ENCODE results near the gene ANKRD34A.

Gene ANKRD34A

GRCh38 chr1:145963265-145964019, 933 bp downstream of the ANKRD34A start:
- no peak overlapping the region for H3K23ac ChIP-seq (ENCODE audit: low read length in 2 of 2)

GRCh38 chr1:145962157-145963102, 1.9 kb downstream of the ANKRD34A start:
- peak overlapping the region in 1 of 2 experiments; percentile 61 for H3K14ac ChIP-seq (ENCODE audit: low read length in 2 of 2)
- no peaks in the 10 kb centered on the region for H3K27me3 ChIP-seq (ENCODE audit: control insufficient read depth in 1 of 2, insufficient read depth in 1 of 2, low read length in 2 of 2)
- H2AFZ ChIP-seq (ENCODE audit: low read depth, low read length) = peak overlapping the region; percentile 55
- H3K4ac ChIP-seq (ENCODE audit: low read depth in 1 of 2, low read length in 2 of 2) = peak overlapping the region in 1 of 2 experiments; percentile 70
- peak overlapping the region; percentile 41 for H4K91ac ChIP-seq (ENCODE audit: low read length)
- no peak overlapping the region for H2BK5ac ChIP-seq (ENCODE audit: low read depth, low read length, poor library complexity, severe bottlenecking)
- H4K8ac ChIP-seq (ENCODE audit: low read length) = peak overlapping the region; percentile 4
- peak overlapping the region; percentile 62 for H2BK15ac ChIP-seq (ENCODE audit: low read depth, poor library complexity, severe bottlenecking)
- peak overlapping the region; percentile 42 to 83 for H3K18ac ChIP-seq (ENCODE audit: low read depth in 1 of 2, low read length in 2 of 2)
- DNase-seq = peak; percentile 43
- H3K4me1 ChIP-seq (ENCODE audit: control insufficient read depth, insufficient read depth, low read depth, low read length) = peaks cover 26% of the 10 kb centered on the region
- H2BK120ac ChIP-seq (ENCODE audit: low read depth, low read length) = no peak overlapping the region
- H3K27ac ChIP-seq (ENCODE audit: low read length, poor library complexity, severe bottlenecking) = peak overlapping the region; percentile 53
- H3K79me1 ChIP-seq (replicated peaks; ENCODE audit: low read length, poor library complexity, severe bottlenecking) = peaks cover 14% of the 10 kb centered on the region
- 13% methylated on average over 13 of the region's 36 CpGs for WGBS
- peak overlapping the region; percentile 97 for H3K4me2 ChIP-seq (ENCODE audit: low read length, poor library complexity, severe bottlenecking)
- peaks cover 0 to 3% of the 10 kb centered on the region in 2 experiments for H3K36me3 ChIP-seq (ENCODE audit: control insufficient read depth in 1 of 2, insufficient read depth in 2 of 2, low read depth in 1 of 2, low read length in 2 of 2)
- H3K23ac ChIP-seq (ENCODE audit: low read length in 2 of 2) = peak overlapping the region in 1 of 2 experiments; percentile 10
- H2AK5ac ChIP-seq (ENCODE audit: low read length, severe bottlenecking) = peak overlapping the region; percentile 58
- H2BK12ac ChIP-seq (ENCODE audit: low read length in 2 of 2) = peak overlapping the region; percentile 29 to 94
- H3K9ac ChIP-seq (ENCODE audit: low read length) = peak overlapping the region; percentile 87
- peak overlapping the region; percentile 73 to 92 for H3K4me3 ChIP-seq (ENCODE audit: insufficient read depth in 1 of 2, low read depth in 1 of 2, low read length in 2 of 2)
- peaks cover 4% of the 10 kb centered on the region for H3K9me3 ChIP-seq (ENCODE audit: control insufficient read depth, low read length)

More at GRCh38 chr1:145963265-145964019, 933 bp downstream of the ANKRD34A start:
- Histone ChIP-seq H3K79me1 (replicated peaks; ENCODE audit: low read length, poor library complexity, severe bottlenecking) (peaks cover 17% of the 10 kb centered on the region), H3K4ac (ENCODE audit: low read depth in 1 of 2, low read length in 2 of 2) (peak overlapping the region; percentile 36 to 81), H3K14ac (ENCODE audit: low read length in 2 of 2) (no peak overlapping the region), H2BK120ac (ENCODE audit: low read depth, low read length) (peak overlapping the region; percentile 54), H3K9ac (ENCODE audit: low read length) (peak overlapping the region; percentile 87), H2BK12ac (ENCODE audit: low read length in 2 of 2) (no peak overlapping the region), H3K4me1 (ENCODE audit: control insufficient read depth, insufficient read depth, low read depth, low read length) (peaks cover 26% of the 10 kb centered on the region), H3K18ac (ENCODE audit: low read depth in 1 of 2, low read length in 2 of 2) (peak overlapping the region in 1 of 2 experiments; percentile 80), H2AK5ac (ENCODE audit: low read length, severe bottlenecking) (peak overlapping the region; percentile 94), H2AFZ (ENCODE audit: low read depth, low read length) (no peak overlapping the region), H2BK15ac (ENCODE audit: low read depth, poor library complexity, severe bottlenecking) (no peak overlapping the region), H3K4me3 (ENCODE audit: insufficient read depth in 1 of 2, low read depth in 1 of 2, low read length in 2 of 2) (peak overlapping the region in 1 of 2 experiments; percentile 92), H4K8ac (ENCODE audit: low read length) (no peak overlapping the region), H3K4me2 (ENCODE audit: low read length, poor library complexity, severe bottlenecking) (peak overlapping the region; percentile 90), H3K36me3 (ENCODE audit: control insufficient read depth in 1 of 2, insufficient read depth in 2 of 2, low read depth in 1 of 2, low read length in 2 of 2) (peaks cover 0 to 3% of the 10 kb centered on the region in 2 experiments), H3K27me3 (ENCODE audit: control insufficient read depth in 1 of 2, insufficient read depth in 1 of 2, low read length in 2 of 2) (no peaks in the 10 kb centered on the region), H2BK5ac (ENCODE audit: low read depth, low read length, poor library complexity, severe bottlenecking) (peak overlapping the region; percentile 11), H3K27ac (ENCODE audit: low read length, poor library complexity, severe bottlenecking) (peak overlapping the region; percentile 93), H4K91ac (ENCODE audit: low read length) (no peak overlapping the region), H3K9me3 (ENCODE audit: control insufficient read depth, low read length) (peaks cover 8% of the 10 kb centered on the region)
- 27% methylated on average over 4 of the region's 5 CpGs for WGBS
- peak; percentile 70 for DNase-seq

DNA sequence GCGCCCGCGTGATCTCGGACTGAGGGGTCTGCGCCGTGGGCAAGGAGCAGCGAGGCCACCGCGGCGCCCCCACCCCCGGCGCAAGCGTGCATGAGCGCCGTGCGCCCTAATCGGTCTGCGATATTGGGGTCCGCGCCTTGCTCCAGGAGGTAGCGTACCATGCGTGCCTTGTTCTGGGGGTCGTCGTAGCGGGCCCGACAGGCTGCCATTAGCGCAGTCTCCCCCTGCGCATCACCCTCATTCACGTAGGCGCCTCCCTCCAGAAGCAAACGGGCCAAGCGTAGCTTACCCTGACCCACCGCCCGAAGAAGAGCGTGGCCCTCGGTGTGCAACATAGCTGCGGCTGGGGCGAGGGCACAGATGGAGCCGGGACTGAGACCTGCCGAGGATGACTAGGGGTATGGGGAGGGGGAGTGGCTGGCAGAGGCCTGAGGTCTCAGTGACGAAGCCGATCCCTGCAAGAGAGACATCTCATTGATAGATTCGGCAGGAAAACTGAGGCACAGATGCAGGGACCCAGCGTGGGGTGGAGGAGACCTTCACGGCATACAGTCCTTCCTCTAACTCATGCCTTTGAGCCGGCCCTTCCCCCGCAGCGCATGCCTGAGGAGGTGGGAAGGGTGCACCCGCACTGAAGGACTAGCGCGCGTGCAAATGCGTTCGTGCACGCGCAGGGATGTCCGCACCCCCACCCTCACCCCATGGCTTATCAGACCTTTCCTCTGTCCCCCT, 2.8 kb downstream of the ANKRD34A start:
- H3K9ac ChIP-seq (ENCODE audit: low read length) = peak overlapping the region; percentile 85
- H3K14ac ChIP-seq (ENCODE audit: low read length in 2 of 2) = peak overlapping the region in 1 of 2 experiments; percentile 61
- H4K91ac ChIP-seq (ENCODE audit: low read length) = peak overlapping the region; percentile 0
- H2BK5ac ChIP-seq (ENCODE audit: low read depth, low read length, poor library complexity, severe bottlenecking) = no peak overlapping the region
- peak overlapping the region; percentile 97 for H3K4me2 ChIP-seq (ENCODE audit: low read length, poor library complexity, severe bottlenecking)
- 2% methylated on average over 55 of the region's 57 CpGs for WGBS
- H3K4me1 ChIP-seq (ENCODE audit: control insufficient read depth, insufficient read depth, low read depth, low read length) = peaks cover 26% of the 10 kb centered on the region
- peak overlapping the region in 1 of 2 experiments; percentile 55 for H3K4ac ChIP-seq (ENCODE audit: low read depth in 1 of 2, low read length in 2 of 2)
- peak overlapping the region; percentile 73 to 87 for H3K4me3 ChIP-seq (ENCODE audit: insufficient read depth in 1 of 2, low read depth in 1 of 2, low read length in 2 of 2)
- H4K8ac ChIP-seq (ENCODE audit: low read length) = peak overlapping the region; percentile 87
- H2AK5ac ChIP-seq (ENCODE audit: low read length, severe bottlenecking) = no peak overlapping the region
- peaks cover 12% of the 10 kb centered on the region for H3K79me1 ChIP-seq (replicated peaks; ENCODE audit: low read length, poor library complexity, severe bottlenecking)
- DNase-seq = peak; percentile 53
- peak overlapping the region; percentile 29 for H2AFZ ChIP-seq (ENCODE audit: low read depth, low read length)
- H3K18ac ChIP-seq (ENCODE audit: low read depth in 1 of 2, low read length in 2 of 2) = peak overlapping the region; percentile 56 to 58
- H2BK12ac ChIP-seq (ENCODE audit: low read length in 2 of 2) = peak overlapping the region; percentile 81 to 94
- no peak overlapping the region for H2BK15ac ChIP-seq (ENCODE audit: low read depth, poor library complexity, severe bottlenecking)
- H3K9me3 ChIP-seq (ENCODE audit: control insufficient read depth, low read length) = no peaks in the 10 kb centered on the region
- H3K27ac ChIP-seq (ENCODE audit: low read length, poor library complexity, severe bottlenecking) = no peak overlapping the region
- H3K27me3 ChIP-seq (ENCODE audit: control insufficient read depth in 1 of 2, insufficient read depth in 1 of 2, low read length in 2 of 2) = no peaks in the 10 kb centered on the region
- H3K36me3 ChIP-seq (ENCODE audit: control insufficient read depth in 1 of 2, insufficient read depth in 2 of 2, low read depth in 1 of 2, low read length in 2 of 2) = peaks cover 0 to 3% of the 10 kb centered on the region in 2 experiments
- H3K23ac ChIP-seq (ENCODE audit: low read length in 2 of 2) = peak overlapping the region in 1 of 2 experiments; percentile 48
- no peak overlapping the region for H2BK120ac ChIP-seq (ENCODE audit: low read depth, low read length)
